Breast epithelium (tissue), 4 donors: ENCODE measurements around the gene LMCD1. TPM values are rescaled to one million over a fixed set of nuclear protein-coding genes. Genes with fewer than 3 reads are reported as not detected.

Experiments used
- DNase-seq, 2 donors: peaks; one replicate each; pipeline ENCODE4 v3.0.0-alpha.2; 2019; ENCODE audit warnings: low spot score in 2 of 2
- H3K27ac ChIP-seq, 2 donors: fragments of 200-600 bp; sonication (generic) in 1 of 2; one replicate each; pipeline ENCODE4 v1.5.1; 2016 to 2019; ENCODE audit warnings: mild to moderate bottlenecking in 1 of 2
- H3K27me3 ChIP-seq, 2 donors: fragments of 200-600 bp; sonication (generic) in 1 of 2; one replicate each; pipeline versions ENCODE4 v1.5.1 to v1.6.0; 2017 to 2019; ENCODE audit warnings: control low read depth in 1 of 2, mild to moderate bottlenecking in 1 of 2
- H3K36me3 ChIP-seq: fragments of 200-600 bp; one replicate; pipeline ENCODE4 v1.5.1; 2019
- H3K4me1 ChIP-seq, 2 donors: fragments of 200-600 bp; sonication (generic); one replicate each; pipeline ENCODE4 v1.5.1; 2016 to 2019; ENCODE audit warnings: control low read depth in 1 of 2
- H3K4me3 ChIP-seq, 3 donors: fragments of 200-600 bp; sonication (generic); 1 replicate in 2 of 3; 2 replicates in 1 of 3; pipeline ENCODE4 v1.5.1; 2016 to 2019; ENCODE audit warnings: mild to moderate bottlenecking in 3 of 3, moderate library complexity in 2 of 3
- H3K9me3 ChIP-seq, 2 donors: fragments of 200-600 bp; sonication (generic) in 1 of 2; one replicate each; pipeline ENCODE4 v1.5.1; 2016 to 2019; ENCODE audit warnings: control low read depth in 1 of 2
- POLR2A ChIP-seq: fragments of 450-650 bp; IDR thresholded peaks from one replicate; pipeline ENCODE4 v1.6.1; 2016; ENCODE audit warnings: antibody characterized with exemption, mild to moderate bottlenecking, moderate library complexity
- POLR2AphosphoS5 ChIP-seq, 3 donors: sonication (generic); formaldehyde crosslinking; IDR thresholded peaks; one replicate each; pipeline ENCODE4 v1.6.1; 2017; ENCODE audit warnings: antibody characterized with exemption in 3 of 3
- intact Hi-C: fragments of 100-400 bp; cut with DNase I; formaldehyde crosslinking; loops from one replicate; pipeline ENCODE4 v1.15.1; 2023; ENCODE audit warnings: low total_unique reads
- total RNA-seq, 3 donors: library from RNA; depleted of rRNA; stranded (reverse); fragments of >200 nt; gene quantifications; one replicate each; pipeline ENCODE4 v1.1.0, GENCODE V29; 2016
- TF ChIP-seq, protein P1 (sequence below), 3 donors: fragments of 450-650 bp; IDR thresholded peaks; one replicate each; pipeline ENCODE4 v1.5.1; 2016 to 2017; ENCODE audit warnings: antibody characterized with exemption in 3 of 3, mild to moderate bottlenecking in 3 of 3, moderate library complexity in 3 of 3

The LMCD1 gene
- total RNA-seq, 3 donors from 2014 or later = 53.0 to 228 (median 105) TPM

DNA sequence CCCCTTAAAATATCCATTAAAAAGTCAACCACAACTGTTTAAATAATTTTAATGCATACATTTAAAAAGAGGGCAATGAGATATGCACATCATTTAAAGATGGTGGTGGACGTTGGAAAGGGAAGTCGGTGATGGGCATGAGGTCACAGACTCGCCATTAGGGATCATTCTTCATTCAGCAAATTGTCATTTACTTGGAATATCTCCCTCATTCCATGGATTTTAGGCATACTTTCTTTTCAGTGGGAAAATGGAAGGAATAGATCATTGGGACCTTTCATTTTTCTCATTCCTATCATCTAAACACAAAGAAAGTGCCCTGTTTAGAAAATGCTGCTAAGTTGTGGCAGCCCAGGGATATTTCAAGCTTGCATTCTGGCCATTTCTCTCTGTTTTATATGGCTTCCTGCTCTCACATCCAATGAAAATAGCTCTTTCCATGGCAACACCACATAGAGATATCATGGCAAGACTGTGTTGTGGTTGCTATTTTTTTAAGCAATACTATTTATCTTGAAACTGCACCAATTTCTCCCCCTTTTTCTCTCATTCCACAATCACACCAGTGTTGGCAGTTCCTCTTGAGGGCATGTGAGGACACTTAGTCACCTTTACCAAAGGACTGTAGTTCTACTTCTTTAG is 40.7 kb upstream of the LMCD1 start:
- no peak for DNase-seq
- no peak overlapping the region for H3K27ac ChIP-seq
- intact Hi-C loops = no loop called here
- no peaks in the 10 kb centered on the region for H3K36me3 ChIP-seq
- no peaks in the 10 kb centered on the region for H3K9me3 ChIP-seq
- H3K27me3 ChIP-seq = no peaks in the 10 kb centered on the region
- H3K4me1 ChIP-seq = no peaks in the 10 kb centered on the region
- TF ChIP-seq POLR2A = no peak
- TF ChIP-seq POLR2AphosphoS5 (IDR thresholded peaks at IDR 0.05) = no peak
- TF ChIP-seq, protein P1, sequence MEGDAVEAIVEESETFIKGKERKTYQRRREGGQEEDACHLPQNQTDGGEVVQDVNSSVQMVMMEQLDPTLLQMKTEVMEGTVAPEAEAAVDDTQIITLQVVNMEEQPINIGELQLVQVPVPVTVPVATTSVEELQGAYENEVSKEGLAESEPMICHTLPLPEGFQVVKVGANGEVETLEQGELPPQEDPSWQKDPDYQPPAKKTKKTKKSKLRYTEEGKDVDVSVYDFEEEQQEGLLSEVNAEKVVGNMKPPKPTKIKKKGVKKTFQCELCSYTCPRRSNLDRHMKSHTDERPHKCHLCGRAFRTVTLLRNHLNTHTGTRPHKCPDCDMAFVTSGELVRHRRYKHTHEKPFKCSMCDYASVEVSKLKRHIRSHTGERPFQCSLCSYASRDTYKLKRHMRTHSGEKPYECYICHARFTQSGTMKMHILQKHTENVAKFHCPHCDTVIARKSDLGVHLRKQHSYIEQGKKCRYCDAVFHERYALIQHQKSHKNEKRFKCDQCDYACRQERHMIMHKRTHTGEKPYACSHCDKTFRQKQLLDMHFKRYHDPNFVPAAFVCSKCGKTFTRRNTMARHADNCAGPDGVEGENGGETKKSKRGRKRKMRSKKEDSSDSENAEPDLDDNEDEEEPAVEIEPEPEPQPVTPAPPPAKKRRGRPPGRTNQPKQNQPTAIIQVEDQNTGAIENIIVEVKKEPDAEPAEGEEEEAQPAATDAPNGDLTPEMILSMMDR (IDR thresholded peaks at IDR 0.05) = no peak
- H3K4me3 ChIP-seq = no peak overlapping the region

DNA sequence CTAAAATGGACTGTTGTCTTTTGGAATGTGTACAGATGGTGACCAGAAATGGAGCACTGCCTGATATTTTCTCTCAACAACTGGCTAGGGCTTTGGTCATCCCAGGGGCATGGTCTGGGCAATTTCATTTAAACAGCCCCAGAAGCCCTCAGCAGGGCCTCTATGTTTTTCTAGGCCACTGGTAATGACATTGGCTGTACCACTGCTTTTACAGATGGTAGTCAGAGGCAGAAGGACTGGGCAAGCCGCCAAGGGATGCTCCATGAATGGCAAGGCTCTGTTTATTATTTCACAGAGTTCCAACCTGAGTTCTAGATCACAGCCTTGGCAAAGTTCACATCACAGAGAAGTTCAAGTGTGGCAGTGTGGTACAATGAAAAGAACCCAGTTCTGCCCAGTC is 37.0 kb upstream of the LMCD1 start:
- no peak for TF ChIP-seq POLR2AphosphoS5 (IDR thresholded peaks at IDR 0.05)
- TF ChIP-seq, protein P1 (IDR thresholded peaks at IDR 0.05) = no peak
- no peak for TF ChIP-seq POLR2A
- no peaks in the 10 kb centered on the region for H3K27me3 ChIP-seq
- H3K4me3 ChIP-seq = no peak overlapping the region
- intact Hi-C loops = no loop called here
- DNase-seq = no peak
- H3K27ac ChIP-seq = no peak overlapping the region
- no peaks in the 10 kb centered on the region for H3K36me3 ChIP-seq
- H3K4me1 ChIP-seq = no peaks in the 10 kb centered on the region
- H3K9me3 ChIP-seq = no peaks in the 10 kb centered on the region

DNA sequence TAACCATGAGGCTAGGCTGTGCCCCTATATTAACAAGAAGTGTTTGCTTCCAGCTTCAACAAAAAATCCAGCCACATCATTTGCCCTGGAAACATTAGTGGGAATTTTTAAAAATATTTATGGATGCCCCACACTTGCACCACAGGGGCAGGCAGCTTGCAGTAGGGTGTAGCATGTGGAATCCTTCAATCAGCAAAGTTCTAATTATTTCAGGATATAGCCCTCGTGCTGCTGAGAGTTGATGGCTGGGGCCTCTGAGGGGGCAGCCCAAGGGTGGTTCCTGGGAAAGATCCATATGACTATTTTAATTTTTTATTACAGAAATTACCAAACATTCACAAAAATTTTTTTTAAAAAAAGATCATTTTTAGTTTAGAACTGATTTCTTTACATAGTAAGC is 35.1 kb upstream of the LMCD1 start:
- DNase-seq = no peak
- H3K27me3 ChIP-seq = no peaks in the 10 kb centered on the region
- H3K36me3 ChIP-seq = no peaks in the 10 kb centered on the region
- H3K9me3 ChIP-seq = no peaks in the 10 kb centered on the region
- no peaks in the 10 kb centered on the region for H3K4me1 ChIP-seq
- no peak overlapping the region for H3K4me3 ChIP-seq
- H3K27ac ChIP-seq = no peak overlapping the region
- TF ChIP-seq POLR2A (no peak), POLR2AphosphoS5 (IDR thresholded peaks at IDR 0.05) (no peak)
- TF ChIP-seq, protein P1 (IDR thresholded peaks at IDR 0.05) = no peak
- intact Hi-C loops = no loop called here

DNA sequence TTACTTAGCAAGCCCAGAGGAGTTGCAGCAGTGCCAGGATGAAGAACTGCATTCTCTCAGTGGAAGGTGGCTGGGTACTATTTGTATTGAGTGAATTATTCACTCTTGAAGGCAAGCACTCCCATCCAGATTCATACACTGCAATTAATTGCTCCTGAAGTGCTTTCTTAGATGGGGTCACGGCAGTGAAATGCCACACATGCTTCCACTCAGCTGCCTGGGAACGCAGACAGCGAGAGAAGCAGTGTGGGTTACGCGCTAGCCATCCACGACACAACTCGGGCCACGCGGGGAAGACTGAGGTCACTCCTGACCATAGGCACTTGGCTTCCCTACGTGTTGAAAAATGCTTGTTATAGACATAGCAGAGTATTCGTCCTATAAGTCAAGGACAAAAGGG is 30.8 kb upstream of the LMCD1 start:
- intact Hi-C loops = no loop called here
- DNase-seq = no peak
- H3K27ac ChIP-seq = no peak overlapping the region
- no peaks in the 10 kb centered on the region for H3K36me3 ChIP-seq
- no peak overlapping the region for H3K4me3 ChIP-seq
- TF ChIP-seq, protein P1 (IDR thresholded peaks at IDR 0.05) = no peak
- TF ChIP-seq POLR2A = no peak
- H3K27me3 ChIP-seq = no peaks in the 10 kb centered on the region
- no peaks in the 10 kb centered on the region for H3K4me1 ChIP-seq
- no peaks in the 10 kb centered on the region for H3K9me3 ChIP-seq

DNA sequence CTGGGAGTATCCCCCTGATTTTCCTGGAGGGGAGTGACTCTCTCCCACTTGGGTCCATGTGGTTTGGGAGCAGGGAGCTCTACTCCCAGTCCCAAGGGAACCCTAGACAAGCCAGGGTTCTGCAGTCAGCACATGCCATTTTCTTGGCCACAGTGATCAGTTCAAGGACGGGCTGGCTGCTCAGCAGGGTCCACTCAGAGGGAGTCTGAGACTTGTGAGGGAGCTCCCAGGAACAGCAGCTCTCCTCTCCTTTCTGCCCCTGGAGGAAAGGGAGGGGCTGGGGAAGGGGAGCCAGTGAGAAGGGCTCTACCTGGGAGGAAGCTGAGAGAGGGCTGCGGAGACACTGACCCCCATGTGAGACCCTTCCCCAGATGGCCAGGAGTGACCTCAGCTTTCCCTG is 29.1 kb upstream of the LMCD1 start:
- intact Hi-C loops = no loop called here
- TF ChIP-seq POLR2AphosphoS5 (IDR thresholded peaks at IDR 0.05) = no peak
- TF ChIP-seq, protein P1 (IDR thresholded peaks at IDR 0.05) = no peak
- TF ChIP-seq POLR2A = no peak
- no peaks in the 10 kb centered on the region for H3K9me3 ChIP-seq
- H3K36me3 ChIP-seq = no peaks in the 10 kb centered on the region
- no peaks in the 10 kb centered on the region for H3K4me1 ChIP-seq
- no peak for DNase-seq
- H3K27me3 ChIP-seq = no peaks in the 10 kb centered on the region
- no peak overlapping the region for H3K27ac ChIP-seq
- H3K4me3 ChIP-seq = no peak overlapping the region
